Left ventricle myocardium inferior (tissue), 1 donor: ENCODE results near the gene MET. TPM values are rescaled to one million over a fixed set of nuclear protein-coding genes. Genes with fewer than 3 reads are reported as not detected.

ENCODE experiments used
- DNase-seq: peaks from one replicate; pipeline ENCODE4 v3.0.0-alpha.2; 2020
- H3K27ac ChIP-seq: fragments of 200-600 bp; replicated peaks from 2 replicates; pipeline ENCODE4 v1.8.0; 2021
- H3K27me3 ChIP-seq: fragments of 200-600 bp; 2 replicates; pipeline ENCODE4 v1.8.0; 2021; ENCODE audit warnings: low read depth
- H3K36me3 ChIP-seq: fragments of 200-600 bp; 2 replicates; pipeline ENCODE4 v1.8.0; 2021
- H3K4me1 ChIP-seq: fragments of 200-600 bp; 2 replicates; pipeline ENCODE4 v1.8.0; 2021
- H3K4me3 ChIP-seq: fragments of 200-600 bp; 2 replicates; pipeline ENCODE4 v1.8.0; 2021; ENCODE audit warnings: mild to moderate bottlenecking, moderate library complexity
- H3K9me3 ChIP-seq: fragments of 200-600 bp; replicated peaks from 2 replicates; pipeline ENCODE4 v1.8.0; 2021
- intact Hi-C: fragments of 100-400 bp; cut with micrococcal nuclease; formaldehyde crosslinking; loops from one replicate; pipeline ENCODE4 v1.11.0; 2022
- total RNA-seq: library from RNA; stranded (reverse); fragmentation: NEBNext Ultra II Directional; extraction: Animal tissue kit (Norgen Biotek cat#: 25700); gene quantifications from one replicate; pipeline ENCODE4 v1.2.1, GENCODE V29; 2021
- TF ChIP-seq, protein P1 (sequence below): fragments of 200-600 bp; IDR thresholded peaks from 2 replicates; pipeline ENCODE4 v1.8.0; 2021; ENCODE audit warnings: antibody characterized with exemption, mild to moderate bottlenecking, borderline replicate concordance
- donor health status: DM: no; HTN: yes; CAD: no; lungs with severe emphysema.

MET gene
- total RNA-seq, 1 donor from 2014 or later: 13.1 TPM

DNA sequence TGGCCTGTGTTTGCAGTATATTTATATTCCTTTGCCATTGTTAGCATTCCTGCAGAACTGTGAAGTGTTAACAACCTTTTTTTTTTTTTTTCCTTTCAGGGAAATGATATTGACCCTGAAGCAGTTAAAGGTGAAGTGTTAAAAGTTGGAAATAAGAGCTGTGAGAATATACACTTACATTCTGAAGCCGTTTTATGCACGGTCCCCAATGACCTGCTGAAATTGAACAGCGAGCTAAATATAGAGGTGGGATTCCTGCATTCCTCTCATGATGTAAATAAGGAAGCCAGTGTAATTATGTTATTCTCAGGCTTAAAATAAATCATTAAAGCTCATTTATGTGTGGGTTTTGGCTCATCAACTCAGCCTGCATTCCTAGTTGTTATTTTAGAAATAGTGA is 97.5 kb downstream of the MET start:
- no peak overlapping the region for H3K4me3 ChIP-seq
- intact Hi-C loops: no loop called here
- peaks cover 9% of the 10 kb centered on the region for H3K4me1 ChIP-seq
- DNase-seq: no peak
- H3K9me3 ChIP-seq: no peaks in the 10 kb centered on the region
- peaks cover 3% of the 10 kb centered on the region for H3K36me3 ChIP-seq
- TF ChIP-seq, protein P1, sequence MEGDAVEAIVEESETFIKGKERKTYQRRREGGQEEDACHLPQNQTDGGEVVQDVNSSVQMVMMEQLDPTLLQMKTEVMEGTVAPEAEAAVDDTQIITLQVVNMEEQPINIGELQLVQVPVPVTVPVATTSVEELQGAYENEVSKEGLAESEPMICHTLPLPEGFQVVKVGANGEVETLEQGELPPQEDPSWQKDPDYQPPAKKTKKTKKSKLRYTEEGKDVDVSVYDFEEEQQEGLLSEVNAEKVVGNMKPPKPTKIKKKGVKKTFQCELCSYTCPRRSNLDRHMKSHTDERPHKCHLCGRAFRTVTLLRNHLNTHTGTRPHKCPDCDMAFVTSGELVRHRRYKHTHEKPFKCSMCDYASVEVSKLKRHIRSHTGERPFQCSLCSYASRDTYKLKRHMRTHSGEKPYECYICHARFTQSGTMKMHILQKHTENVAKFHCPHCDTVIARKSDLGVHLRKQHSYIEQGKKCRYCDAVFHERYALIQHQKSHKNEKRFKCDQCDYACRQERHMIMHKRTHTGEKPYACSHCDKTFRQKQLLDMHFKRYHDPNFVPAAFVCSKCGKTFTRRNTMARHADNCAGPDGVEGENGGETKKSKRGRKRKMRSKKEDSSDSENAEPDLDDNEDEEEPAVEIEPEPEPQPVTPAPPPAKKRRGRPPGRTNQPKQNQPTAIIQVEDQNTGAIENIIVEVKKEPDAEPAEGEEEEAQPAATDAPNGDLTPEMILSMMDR: no peak
- H3K27ac ChIP-seq: no peak overlapping the region
- no peaks in the 10 kb centered on the region for H3K27me3 ChIP-seq

DNA sequence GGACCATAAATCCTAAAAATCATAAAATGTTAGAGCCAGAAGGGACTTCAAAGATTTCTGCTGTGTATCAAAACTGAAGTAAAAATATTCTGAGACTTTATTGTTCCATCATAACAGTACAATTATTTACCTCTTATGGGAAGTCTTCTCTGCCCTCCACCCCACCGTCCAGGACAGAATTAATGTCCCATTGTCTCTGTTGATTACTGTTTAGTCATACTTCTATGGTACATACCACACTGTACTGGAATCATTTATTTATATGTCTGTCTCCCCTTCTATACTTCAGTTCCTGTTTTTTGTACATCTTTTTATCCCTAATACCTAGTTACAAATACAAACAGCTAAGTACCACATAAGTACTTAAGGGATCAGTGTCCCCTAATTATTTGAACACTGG is 98.9 kb downstream of the MET start:
- Histone ChIP-seq H3K27me3 (no peaks in the 10 kb centered on the region), H3K4me3 (no peak overlapping the region), H3K36me3 (peaks cover 3% of the 10 kb centered on the region), H3K9me3 (no peaks in the 10 kb centered on the region), H3K27ac (no peak overlapping the region), H3K4me1 (peaks cover 9% of the 10 kb centered on the region)
- TF ChIP-seq, protein P1: no peak
- no peak for DNase-seq
- intact Hi-C loops: no loop called here

DNA sequence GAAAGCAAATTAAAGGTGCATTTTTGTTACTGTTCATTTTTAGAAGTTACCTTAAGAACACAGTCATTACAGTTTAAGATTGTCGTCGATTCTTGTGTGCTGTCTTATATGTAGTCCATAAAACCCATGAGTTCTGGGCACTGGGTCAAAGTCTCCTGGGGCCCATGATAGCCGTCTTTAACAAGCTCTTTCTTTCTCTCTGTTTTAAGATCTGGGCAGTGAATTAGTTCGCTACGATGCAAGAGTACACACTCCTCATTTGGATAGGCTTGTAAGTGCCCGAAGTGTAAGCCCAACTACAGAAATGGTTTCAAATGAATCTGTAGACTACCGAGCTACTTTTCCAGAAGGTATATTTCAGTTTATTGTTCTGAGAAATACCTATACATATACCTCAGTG is 99.6 kb downstream of the MET start:
- no peak for DNase-seq
- intact Hi-C loops: no loop called here
- Histone ChIP-seq H3K4me3 (no peak overlapping the region), H3K4me1 (peaks cover 9% of the 10 kb centered on the region), H3K27me3 (no peaks in the 10 kb centered on the region), H3K9me3 (no peaks in the 10 kb centered on the region), H3K27ac (no peak overlapping the region), H3K36me3 (peaks cover 3% of the 10 kb centered on the region)
- TF ChIP-seq, protein P1: no peak

DNA sequence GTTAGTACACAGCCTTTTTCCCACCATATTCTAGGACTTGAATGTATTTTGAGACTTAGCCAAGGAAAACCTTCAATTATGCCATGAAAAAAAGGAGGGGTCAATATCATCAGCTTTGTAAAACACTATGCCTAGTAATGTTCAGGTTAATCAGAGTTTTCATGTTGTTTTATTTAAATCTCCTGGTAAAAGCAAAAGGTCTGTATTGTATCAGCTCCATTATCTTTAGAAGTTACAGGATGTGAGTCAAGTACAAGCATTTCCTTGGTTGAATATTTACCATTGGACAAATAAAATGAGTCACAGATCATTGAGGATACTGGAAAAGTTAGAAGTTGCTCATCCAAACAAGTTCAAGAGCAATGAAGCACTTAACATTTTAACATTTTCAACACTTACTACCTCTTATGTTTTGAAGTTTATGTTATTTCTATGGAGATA is 100.4 kb downstream of the MET start:
- TF ChIP-seq, protein P1: no peak
- no peak for DNase-seq
- H3K4me3 ChIP-seq: no peak overlapping the region
- H3K4me1 ChIP-seq: peaks cover 9% of the 10 kb centered on the region
- H3K36me3 ChIP-seq: peaks cover 3% of the 10 kb centered on the region
- H3K9me3 ChIP-seq: no peaks in the 10 kb centered on the region
- H3K27me3 ChIP-seq: no peaks in the 10 kb centered on the region
- intact Hi-C loops: no loop called here
- no peak overlapping the region for H3K27ac ChIP-seq

DNA sequence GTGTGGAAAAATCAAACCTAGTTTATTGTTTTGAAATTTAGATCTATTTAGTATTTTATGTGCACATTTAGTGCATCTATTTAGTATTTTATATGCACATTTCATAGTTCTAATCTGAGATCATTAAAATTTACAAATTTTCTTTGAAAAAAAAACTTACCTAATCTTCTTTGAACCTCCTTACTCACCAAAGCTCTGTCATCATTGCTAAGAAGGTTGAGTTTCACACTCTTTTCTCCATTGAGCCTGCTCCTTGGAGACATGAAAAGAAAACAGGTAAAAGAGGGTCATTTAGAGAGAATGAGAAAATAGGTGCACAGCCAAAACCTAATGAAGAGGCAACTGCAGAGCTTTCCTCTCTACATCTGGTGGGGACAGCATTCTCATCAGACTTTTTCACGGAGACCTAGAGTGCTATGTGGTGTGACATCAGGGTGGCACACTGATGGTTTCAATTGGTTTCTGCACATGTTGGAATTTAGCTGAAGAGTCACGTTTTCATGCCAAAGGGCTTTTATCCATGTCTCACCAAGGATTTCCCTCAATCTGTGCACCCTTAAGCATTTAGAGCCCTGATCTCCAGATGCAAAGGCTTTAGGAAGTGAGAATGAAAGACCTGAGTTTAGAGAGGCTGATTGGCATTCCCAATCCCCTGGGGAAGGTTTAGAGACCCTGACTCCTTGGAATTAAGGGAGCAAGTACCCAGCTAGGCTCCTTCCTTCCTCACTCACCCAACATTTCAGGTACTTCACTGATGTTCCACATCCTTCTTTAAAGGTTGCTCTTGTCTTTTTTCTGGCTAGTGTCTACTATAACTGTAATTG is 101.1 kb downstream of the MET start:
- Histone ChIP-seq H3K27ac (no peak overlapping the region), H3K27me3 (no peaks in the 10 kb centered on the region), H3K36me3 (peaks cover 3% of the 10 kb centered on the region), H3K9me3 (no peaks in the 10 kb centered on the region), H3K4me1 (peaks cover 9% of the 10 kb centered on the region), H3K4me3 (no peak overlapping the region)
- intact Hi-C loops: no loop called here
- DNase-seq: no peak
- TF ChIP-seq, protein P1: no peak
